ENCODE measurements around the gene SMC1B.
"Not testable (repeated sequence)": the region's sequence is repeated elsewhere in the genome, so short reads cannot be mapped to it uniquely, and the experiment has no call there.

The SMC1B gene

DNA sequence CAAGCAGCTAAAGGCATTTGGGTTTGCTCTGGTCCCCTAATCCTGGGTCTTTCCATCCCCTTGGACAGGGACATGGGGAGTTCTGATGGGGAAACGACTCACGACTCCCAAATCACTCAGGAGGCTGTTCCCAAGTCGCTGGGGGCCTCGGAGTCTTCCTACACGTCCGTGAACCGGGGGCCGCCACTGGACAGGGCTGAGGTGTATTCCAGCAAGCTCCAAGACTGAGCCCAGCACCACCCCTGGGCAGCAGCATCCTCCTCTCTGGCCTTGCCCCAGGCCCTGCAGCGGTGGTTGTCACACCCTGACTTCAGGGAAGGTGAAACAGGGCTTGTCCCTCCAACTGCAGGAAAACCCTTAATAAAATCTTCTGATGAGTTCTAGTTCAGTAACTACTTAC, 117.9 kb downstream of the SMC1B start:
- no peak for DNase-seq

DNA sequence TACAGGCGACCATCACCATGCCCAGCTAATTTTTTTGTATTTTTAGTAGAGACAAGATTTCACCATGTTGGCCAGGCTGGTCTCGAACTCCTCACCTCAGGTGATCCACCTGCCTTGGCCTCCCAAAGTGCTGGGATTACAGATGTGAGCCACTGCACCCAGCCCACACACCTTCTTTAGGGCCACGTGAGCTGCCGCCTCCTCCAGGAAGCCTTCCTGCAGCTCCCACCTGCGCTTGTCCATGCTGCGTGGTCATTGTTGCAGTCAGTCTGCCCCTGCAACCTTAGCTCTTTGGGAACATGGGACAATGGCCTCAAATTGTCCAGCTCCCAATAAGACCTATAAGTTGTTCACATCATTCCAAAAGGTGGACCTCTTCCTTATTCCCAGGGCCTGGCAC, 118.4 kb downstream of the SMC1B start:
- DNase-seq, result not testable (repeated sequence)

Data from GDM1 (cell line).